ENCODE measurements around the gene KRTAP5-10.
"Not testable (repeated sequence)": the region's sequence is repeated elsewhere in the genome, so short reads cannot be mapped to it uniquely, and the experiment has no call there.

GRCh38 chr11:71576688-71577465 is 11.5 kb downstream of the KRTAP5-10 start:
- not testable (repeated sequence) for TF ChIP-seq CTCF (IDR thresholded peaks at IDR 0.05; ENCODE audit: low read depth, low read length, poor library complexity, severe bottlenecking); EZH2phosphoT487 (IDR thresholded peaks at IDR 0.05; ENCODE audit: borderline replicate concordance, low read length)

Data from DOHH2 (cell line).